Naive thymus-derived CD8-positive, alpha-beta T cell (primary cell): Measurements from ENCODE around the gene CRB2. TPM values are rescaled to one million over a fixed set of nuclear protein-coding genes. Genes with fewer than 3 reads are reported as not detected.

Source experiments
- ATAC-seq, 2 donors: fragments of 150-1000 bp; cut with Tn5 transposase in 1 of 2; sonication (Bioruptor Pico), chemical (Tn5 transposase) in 1 of 2; 1 replicate in 1 of 2; 2 replicates in 1 of 2; pipeline ENCODE4 v1.10.0; 2021; ENCODE audit warnings: mild to moderate bottlenecking in 2 of 2, moderate library complexity in 2 of 2
- POLR2A ChIA-PET: fragments of 350-600 bp; sonication (Branson Sonifier 250); formaldehyde crosslinking; loops from one replicate; lab custom pipeline; 2021; ENCODE audit warnings: antibody characterized with exemption; lab: Charles Lee
- DNase-seq, 10 donors: peaks; one replicate each; pipeline versions ENCODE4 v3.0.0 to v3.0.0-alpha.2; 2020 to 2022
- H3K27ac Mint-ChIP-seq, 10 donors: one replicate each; pipeline ENCODE4 v1.8.0; 2020 to 2022; ENCODE audit warnings: mild to moderate bottlenecking in 10 of 10, mixed read lengths in 10 of 10, moderate library complexity in 4 of 10, inconsistent platforms in 1 of 10
- H3K27me3 Mint-ChIP-seq, 5 donors: one replicate each; pipeline ENCODE4 v1.8.0; 2021 to 2022; ENCODE audit warnings: mixed read lengths in 5 of 5
- H3K36me3 Mint-ChIP-seq, 3 donors: one replicate each; pipeline ENCODE4 v1.8.0; 2020 to 2022; ENCODE audit warnings: mixed read lengths in 3 of 3, mild to moderate bottlenecking in 2 of 3, inconsistent platforms in 1 of 3
- H3K4me1 Mint-ChIP-seq, 4 donors: one replicate each; pipeline ENCODE4 v1.8.0; 2021 to 2022; ENCODE audit warnings: mixed read lengths in 4 of 4
- H3K4me3 Mint-ChIP-seq, 10 donors: one replicate each; pipeline ENCODE4 v1.8.0; 2020 to 2022; ENCODE audit warnings: mild to moderate bottlenecking in 10 of 10, mixed read lengths in 10 of 10, moderate library complexity in 6 of 10, inconsistent platforms in 1 of 10
- H3K9me3 Mint-ChIP-seq, 9 donors: one replicate each; pipeline ENCODE4 v1.8.0; 2020 to 2022; ENCODE audit warnings: mixed read lengths in 9 of 9, mild to moderate bottlenecking in 3 of 9, inconsistent platforms in 1 of 9, moderate library complexity in 1 of 9
- polyA plus RNA-seq, 3 donors: library from polyadenylated mRNA; unstranded; fragments of 300-500 nt; fragmentation: Illumina TruSeq; gene quantifications; one replicate each; pipeline ENCODE4 v1.2.3, GENCODE V29; 2021
- total RNA-seq, 8 experiments: library from RNA in 2 of 8; stranded (reverse) in 2 of 8; gene quantifications; one replicate each; pipeline ENCODE4 v1.2.3 and lab custom pipeline; 2021 to 2026

CRB2 gene
- total and polyA plus RNA-seq, 5 experiments from 2014 or later: 0.08 to 0.25 (median 0.18) TPM; not detected in 2

- H3K36me3 Mint-ChIP-seq: no peaks in the 10 kb centered on the region
- no peak for DNase-seq
Observed at GRCh38 chr9:123361731-123362510, 5.9 kb downstream of the CRB2 start.

GRCh38 chr9:123362856-123363255 lies 6.9 kb downstream of the CRB2 start:
- H3K4me1 Mint-ChIP-seq: peaks cover 3 to 27% (median 12%) of the 10 kb centered on the region in 4 donors
- POLR2A ChIA-PET: no interaction called here
- no peaks in the 10 kb centered on the region for H3K36me3 Mint-ChIP-seq
- no peaks in the 10 kb centered on the region for H3K9me3 Mint-ChIP-seq
- H3K4me3 Mint-ChIP-seq: no peak overlapping the region
- no peak overlapping the region for H3K27ac Mint-ChIP-seq
- no peak for DNase-seq
- H3K27me3 Mint-ChIP-seq: peaks cover 0 to 20% (median 7%) of the 10 kb centered on the region in 5 donors
- no peak for ATAC-seq

More at GRCh38 chr9:123361731-123362510, 5.9 kb downstream of the CRB2 start:
- Mint-ChIP-seq H3K4me3 (no peak overlapping the region), H3K9me3 (no peaks in the 10 kb centered on the region), H3K27me3 (peaks cover 0 to 14% (median 1%) of the 10 kb centered on the region in 5 donors), H3K27ac (peak overlapping the region in 3 of 10 donors; percentile 35 to 47 (median 43)), H3K4me1 (peaks cover 3 to 27% (median 12%) of the 10 kb centered on the region in 4 donors)
- POLR2A ChIA-PET: no interaction called here
- ATAC-seq: no peak

DNA sequence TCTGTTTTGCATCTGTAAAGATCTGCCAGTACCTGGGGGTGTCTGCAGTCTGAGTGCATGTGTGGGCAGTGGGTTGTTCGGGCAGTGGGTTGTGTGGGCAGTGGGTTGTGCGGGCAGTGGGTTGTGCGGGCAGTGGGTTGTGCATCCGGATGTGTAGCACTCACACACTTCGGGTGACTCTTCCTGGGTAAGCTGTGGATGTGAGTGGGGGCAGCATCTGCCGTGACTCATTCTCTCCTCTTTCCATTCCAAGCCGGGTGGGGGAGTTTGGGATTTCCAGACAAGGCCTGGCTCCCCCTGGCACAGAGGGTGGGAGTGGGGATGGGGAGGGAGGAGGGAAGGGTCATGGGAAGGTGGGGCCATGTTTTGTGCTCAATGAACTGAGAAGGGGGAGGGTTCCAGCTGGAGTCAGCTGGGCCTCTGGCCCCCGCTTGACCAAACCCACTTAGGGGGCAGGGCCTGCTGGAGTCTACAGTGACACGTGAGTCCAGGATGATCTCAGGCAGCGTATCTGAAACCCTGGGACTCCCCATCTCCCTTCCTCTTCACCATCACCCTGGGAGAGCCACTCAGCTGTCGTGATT lies 8.3 kb downstream of the CRB2 start:
- ATAC-seq: no peak
- H3K9me3 Mint-ChIP-seq: no peaks in the 10 kb centered on the region
- no peak overlapping the region for H3K4me3 Mint-ChIP-seq
- H3K4me1 Mint-ChIP-seq: peaks cover 3 to 15% (median 7%) of the 10 kb centered on the region in 4 donors
- H3K27ac Mint-ChIP-seq: peak overlapping the region in 1 of 10 donors; percentile 43
- peaks cover 1 to 32% (median 21%) of the 10 kb centered on the region in 5 donors for H3K27me3 Mint-ChIP-seq
- no peak for DNase-seq
- POLR2A ChIA-PET: no interaction called here
- no peaks in the 10 kb centered on the region for H3K36me3 Mint-ChIP-seq

DNA sequence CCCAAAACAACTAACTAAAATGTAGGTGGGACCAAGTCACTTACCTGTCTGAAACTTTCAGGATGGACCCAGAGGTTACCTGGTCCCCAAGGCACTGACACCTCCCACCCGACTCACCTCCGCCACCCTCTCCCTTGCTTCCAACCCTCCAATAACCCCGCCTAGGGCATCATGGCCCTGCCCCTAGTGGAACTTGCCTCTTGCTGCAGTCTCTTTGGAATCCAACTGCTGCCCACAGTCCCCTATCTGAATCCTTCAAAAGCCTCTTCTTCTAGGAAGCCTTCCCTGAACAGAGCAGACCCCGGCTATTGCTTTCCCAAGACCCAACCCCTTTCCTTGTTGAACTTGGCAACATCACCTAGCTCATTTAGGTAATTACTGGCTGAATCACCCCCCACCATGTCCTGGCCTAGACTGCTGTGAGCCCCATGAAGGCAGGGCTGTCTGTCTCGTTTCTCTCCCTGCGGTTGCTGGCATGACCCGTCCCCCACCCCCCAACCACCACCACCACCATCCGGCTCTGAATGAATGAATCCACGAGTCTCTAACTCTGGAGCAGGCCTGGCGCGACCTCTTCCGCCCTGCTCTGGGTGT lies 9.4 kb downstream of the CRB2 start:
- Mint-ChIP-seq H3K9me3 (no peaks in the 10 kb centered on the region), H3K27me3 (peaks cover 5 to 42% (median 27%) of the 10 kb centered on the region in 5 donors), H3K36me3 (no peaks in the 10 kb centered on the region), H3K4me1 (peaks cover 0 to 5% (median 0%) of the 10 kb centered on the region in 4 donors), H3K27ac (no peak overlapping the region), H3K4me3 (no peak overlapping the region)
- ATAC-seq (no peak), DNase-seq (no peak)
- POLR2A ChIA-PET: no interaction called here

- Mint-ChIP-seq H3K9me3 (no peaks in the 10 kb centered on the region), H3K4me3 (no peak overlapping the region), H3K36me3 (no peaks in the 10 kb centered on the region), H3K27ac (no peak overlapping the region), H3K27me3 (peaks cover 5 to 47% (median 31%) of the 10 kb centered on the region in 5 donors), H3K4me1 (no peaks in the 10 kb centered on the region)
- POLR2A ChIA-PET: no interaction called here
- ATAC-seq (no peak), DNase-seq (no peak)
Observed at GRCh38 chr9:123365881-123366528, 10.0 kb downstream of the CRB2 start.

DNA sequence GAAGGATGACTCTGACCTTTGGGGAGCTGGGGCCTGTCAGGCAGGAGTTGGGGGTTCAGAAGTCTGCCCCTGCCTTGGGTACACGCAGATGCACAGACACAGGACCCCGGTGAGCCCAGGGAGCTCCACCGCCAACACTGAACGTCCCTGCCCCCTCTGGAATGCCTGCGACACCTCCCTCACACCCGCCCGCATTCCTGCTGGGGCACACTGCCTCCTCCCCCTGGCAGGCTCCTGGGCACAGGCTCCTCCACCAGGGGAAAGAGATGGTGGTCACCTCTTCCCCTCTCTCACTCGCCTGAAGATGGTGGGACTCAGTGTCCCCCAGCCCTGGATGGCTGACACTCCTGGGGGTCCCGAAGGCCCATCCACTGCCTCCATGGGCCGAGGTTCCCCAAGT lies 12.0 kb downstream of the CRB2 start:
- H3K27ac Mint-ChIP-seq: peak overlapping the region in 1 of 10 donors; percentile 69
- H3K9me3 Mint-ChIP-seq: no peaks in the 10 kb centered on the region
- no peak for ATAC-seq
- no peak for DNase-seq
- peaks cover 0 to 9% (median 5%) of the 10 kb centered on the region in 4 donors for H3K4me1 Mint-ChIP-seq
- H3K27me3 Mint-ChIP-seq: peaks cover 18 to 64% (median 48%) of the 10 kb centered on the region in 5 donors
- no peak overlapping the region for H3K4me3 Mint-ChIP-seq
- H3K36me3 Mint-ChIP-seq: no peaks in the 10 kb centered on the region
- POLR2A ChIA-PET: no interaction called here

- H3K27ac Mint-ChIP-seq: no peak overlapping the region
- no peaks in the 10 kb centered on the region for H3K9me3 Mint-ChIP-seq
Observed at GRCh38 chr9:123368536-123369153, 12.6 kb downstream of the CRB2 start.

GRCh38 chr9:123369296-123369695 lies 13.3 kb downstream of the CRB2 start:
- DNase-seq (no peak), ATAC-seq (no peak)
- peaks cover 21 to 67% (median 48%) of the 10 kb centered on the region in 5 donors for H3K27me3 Mint-ChIP-seq
- POLR2A ChIA-PET: no interaction called here
- no peaks in the 10 kb centered on the region for H3K9me3 Mint-ChIP-seq
- peaks cover 0 to 9% (median 8%) of the 10 kb centered on the region in 4 donors for H3K4me1 Mint-ChIP-seq
- no peak overlapping the region for H3K4me3 Mint-ChIP-seq
- no peaks in the 10 kb centered on the region for H3K36me3 Mint-ChIP-seq
- peak overlapping the region in 1 of 10 donors; percentile 48 for H3K27ac Mint-ChIP-seq

More at GRCh38 chr9:123368536-123369153, 12.6 kb downstream of the CRB2 start:
- Mint-ChIP-seq H3K27me3 (peaks cover 18 to 64% (median 48%) of the 10 kb centered on the region in 5 donors), H3K4me1 (peaks cover 0 to 9% (median 5%) of the 10 kb centered on the region in 4 donors), H3K4me3 (no peak overlapping the region), H3K36me3 (no peaks in the 10 kb centered on the region)
- POLR2A ChIA-PET: no interaction called here
- DNase-seq: no peak
- no peak for ATAC-seq

DNA sequence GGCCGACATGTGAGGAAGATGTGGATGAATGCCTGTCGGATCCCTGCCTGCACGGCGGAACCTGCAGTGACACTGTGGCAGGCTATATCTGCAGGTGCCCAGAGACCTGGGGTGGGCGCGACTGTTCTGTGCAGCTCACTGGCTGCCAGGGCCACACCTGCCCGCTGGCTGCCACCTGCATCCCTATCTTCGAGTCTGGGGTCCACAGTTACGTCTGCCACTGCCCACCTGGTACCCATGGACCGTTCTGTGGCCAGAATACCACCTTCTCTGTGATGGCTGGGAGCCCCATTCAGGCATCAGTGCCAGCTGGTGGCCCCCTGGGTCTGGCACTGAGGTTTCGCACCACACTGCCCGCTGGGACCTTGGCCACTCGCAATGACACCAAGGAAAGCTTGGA lies 14.1 kb downstream of the CRB2 start:
- POLR2A ChIA-PET: no interaction called here
- H3K4me1 Mint-ChIP-seq: peaks cover under 1 to 14% (median 11%) of the 10 kb centered on the region in 4 donors
- DNase-seq (no peak), ATAC-seq (no peak)
- no peak overlapping the region for H3K4me3 Mint-ChIP-seq
- H3K36me3 Mint-ChIP-seq: no peaks in the 10 kb centered on the region
- H3K9me3 Mint-ChIP-seq: no peaks in the 10 kb centered on the region
- peaks cover 21 to 74% (median 55%) of the 10 kb centered on the region in 5 donors for H3K27me3 Mint-ChIP-seq
- peak overlapping the region in 1 of 10 donors; percentile 29 for H3K27ac Mint-ChIP-seq

- no peaks in the 10 kb centered on the region for H3K9me3 Mint-ChIP-seq
- POLR2A ChIA-PET: no interaction called here
- no peak overlapping the region for H3K27ac Mint-ChIP-seq
- H3K4me3 Mint-ChIP-seq: no peak overlapping the region
- H3K4me1 Mint-ChIP-seq: peaks cover 2 to 16% (median 11%) of the 10 kb centered on the region in 4 donors
- H3K27me3 Mint-ChIP-seq: peaks cover 20 to 73% (median 52%) of the 10 kb centered on the region in 5 donors
- no peak for ATAC-seq
- no peak for DNase-seq
- H3K36me3 Mint-ChIP-seq: no peaks in the 10 kb centered on the region
Observed at GRCh38 chr9:123370526-123371227, 14.7 kb downstream of the CRB2 start.

DNA sequence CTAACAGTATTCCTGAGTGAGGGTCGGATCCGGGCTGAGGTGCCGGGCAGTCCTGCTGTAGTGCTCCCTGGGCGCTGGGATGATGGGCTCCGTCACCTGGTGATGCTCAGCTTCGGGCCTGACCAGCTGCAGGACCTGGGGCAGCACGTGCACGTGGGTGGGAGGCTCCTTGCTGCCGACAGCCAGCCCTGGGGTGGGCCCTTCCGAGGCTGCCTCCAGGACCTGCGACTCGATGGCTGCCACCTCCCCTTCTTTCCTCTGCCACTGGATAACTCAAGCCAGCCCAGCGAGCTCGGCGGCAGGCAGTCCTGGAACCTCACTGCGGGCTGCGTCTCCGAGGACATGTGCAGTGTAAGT lies 15.2 kb downstream of the CRB2 start:
- no peak overlapping the region for H3K4me3 Mint-ChIP-seq
- DNase-seq: no peak
- POLR2A ChIA-PET: no interaction called here
- no peaks in the 10 kb centered on the region for H3K9me3 Mint-ChIP-seq
- no peaks in the 10 kb centered on the region for H3K36me3 Mint-ChIP-seq
- no peak overlapping the region for H3K27ac Mint-ChIP-seq
- H3K4me1 Mint-ChIP-seq: peaks cover 2 to 16% (median 12%) of the 10 kb centered on the region in 4 donors
- ATAC-seq: no peak
- H3K27me3 Mint-ChIP-seq: peaks cover 20 to 73% (median 49%) of the 10 kb centered on the region in 5 donors
